Activated CD4-positive, alpha-beta T cell treated with anti-CD3 and anti-CD28 coated beads for 48 hours (primary cell): Measurements from ENCODE around the gene TECPR2.

Source experiments
- DNase-seq: peaks from one replicate; pipeline ENCODE4 v3.0.0-alpha.2; 2020

TECPR2 gene

DNA sequence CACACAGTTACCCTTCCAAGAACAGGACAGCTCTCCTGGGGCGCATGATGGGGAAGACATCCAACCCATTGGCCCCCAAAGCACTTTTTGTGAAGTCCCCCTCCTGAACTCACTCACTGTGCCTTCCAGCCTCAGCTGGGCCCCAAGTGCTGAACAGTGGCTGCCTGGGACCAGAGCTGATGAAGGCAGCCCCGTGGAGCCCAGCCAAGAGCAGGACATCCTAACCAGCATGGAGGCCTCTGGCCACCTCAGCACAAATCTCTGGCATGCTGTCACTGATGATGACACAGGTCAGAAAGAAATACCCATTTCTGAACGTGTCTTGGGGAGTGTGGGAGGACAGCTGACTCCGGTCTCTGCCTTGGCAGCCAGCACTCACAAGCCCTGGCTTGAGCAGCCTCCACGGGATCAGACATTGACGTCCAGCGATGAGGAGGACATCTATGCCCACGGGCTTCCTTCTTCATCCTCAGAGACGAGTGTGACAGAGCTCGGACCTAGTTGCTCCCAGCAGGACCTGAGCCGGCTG lies 72.0 kb downstream of the TECPR2 start:
- no peak for DNase-seq

DNA sequence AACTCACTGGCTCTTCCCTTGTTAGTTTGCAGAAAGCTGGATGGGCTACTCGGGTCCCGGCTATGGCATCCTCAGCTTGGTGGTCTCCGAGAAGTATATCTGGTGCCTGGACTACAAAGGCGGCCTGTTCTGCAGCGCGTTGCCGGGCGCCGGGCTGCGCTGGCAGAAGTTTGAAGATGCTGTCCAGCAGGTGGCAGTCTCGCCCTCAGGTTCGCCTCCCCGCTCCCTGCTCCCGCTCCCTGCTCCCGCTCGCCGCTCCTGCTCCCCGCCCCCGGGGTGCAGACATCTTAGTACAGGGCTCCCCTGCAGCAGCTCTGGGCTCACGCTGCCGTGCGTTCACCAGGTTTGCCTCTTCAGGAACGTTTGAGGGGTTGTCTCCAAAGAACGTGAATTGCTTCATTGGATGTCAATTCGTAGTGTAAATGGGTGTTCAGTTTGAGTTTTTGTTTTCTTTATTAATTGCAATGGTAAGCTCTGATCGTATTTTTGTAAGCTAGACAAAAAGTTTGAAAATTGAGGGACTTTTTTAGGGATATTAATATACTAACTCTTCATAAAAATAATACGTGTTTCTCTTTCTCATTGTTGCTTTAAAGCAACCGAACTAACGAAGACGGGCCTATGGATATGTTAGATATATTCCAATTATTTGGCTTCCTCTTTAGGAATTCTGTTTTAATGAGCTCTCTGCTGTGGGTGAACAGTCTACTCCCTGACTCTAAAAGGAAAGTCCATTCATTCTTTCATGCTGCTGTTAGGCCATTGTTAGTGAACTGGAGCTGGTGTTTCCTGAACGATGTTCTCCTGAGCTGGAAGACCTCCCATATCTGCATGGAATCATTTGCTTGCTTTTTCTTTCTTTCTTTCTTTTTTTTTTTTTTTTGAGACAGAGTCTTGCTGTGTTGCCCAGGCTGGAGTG lies 75.5 kb downstream of the TECPR2 start:
- DNase-seq, result peak; percentile 78

DNA sequence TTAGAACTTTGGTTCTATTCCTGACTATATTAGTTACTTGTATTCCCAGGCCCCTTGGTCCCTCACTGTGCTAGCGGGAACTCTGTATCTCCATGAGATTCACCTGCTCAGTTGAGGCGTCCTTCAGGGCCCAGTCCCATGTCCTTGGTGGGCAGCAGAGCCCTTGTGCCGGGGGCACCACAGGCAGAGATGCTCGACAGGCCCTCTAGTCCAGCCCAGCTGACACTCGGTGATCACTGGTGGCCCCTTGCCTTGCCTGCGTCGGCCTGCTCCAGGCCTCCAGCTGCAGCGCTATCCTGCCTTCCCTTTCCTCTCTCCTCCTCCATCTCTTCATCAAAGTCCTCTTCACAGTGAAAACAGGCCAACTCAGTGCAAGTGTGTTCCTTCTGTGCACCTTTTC lies 76.8 kb downstream of the TECPR2 start:
- no peak for DNase-seq

DNA sequence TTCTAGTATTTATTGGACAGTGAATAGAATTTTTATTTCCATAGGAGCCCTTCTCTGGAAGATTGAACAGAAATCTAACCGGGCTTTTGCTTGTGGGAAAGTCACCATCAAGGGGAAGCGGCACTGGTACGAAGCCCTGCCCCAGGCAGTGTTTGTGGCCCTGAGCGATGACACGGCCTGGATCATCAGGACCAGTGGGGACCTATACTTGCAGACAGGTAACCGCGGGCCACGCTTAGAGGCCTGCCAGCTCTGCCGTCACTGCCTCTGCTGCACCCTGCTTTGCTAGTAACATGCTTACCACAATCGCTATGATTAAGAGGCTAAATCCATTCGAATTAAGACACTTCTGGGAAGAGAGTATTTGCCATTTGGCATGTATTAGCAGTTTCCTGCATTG lies 77.7 kb downstream of the TECPR2 start:
- no peak for DNase-seq

DNA sequence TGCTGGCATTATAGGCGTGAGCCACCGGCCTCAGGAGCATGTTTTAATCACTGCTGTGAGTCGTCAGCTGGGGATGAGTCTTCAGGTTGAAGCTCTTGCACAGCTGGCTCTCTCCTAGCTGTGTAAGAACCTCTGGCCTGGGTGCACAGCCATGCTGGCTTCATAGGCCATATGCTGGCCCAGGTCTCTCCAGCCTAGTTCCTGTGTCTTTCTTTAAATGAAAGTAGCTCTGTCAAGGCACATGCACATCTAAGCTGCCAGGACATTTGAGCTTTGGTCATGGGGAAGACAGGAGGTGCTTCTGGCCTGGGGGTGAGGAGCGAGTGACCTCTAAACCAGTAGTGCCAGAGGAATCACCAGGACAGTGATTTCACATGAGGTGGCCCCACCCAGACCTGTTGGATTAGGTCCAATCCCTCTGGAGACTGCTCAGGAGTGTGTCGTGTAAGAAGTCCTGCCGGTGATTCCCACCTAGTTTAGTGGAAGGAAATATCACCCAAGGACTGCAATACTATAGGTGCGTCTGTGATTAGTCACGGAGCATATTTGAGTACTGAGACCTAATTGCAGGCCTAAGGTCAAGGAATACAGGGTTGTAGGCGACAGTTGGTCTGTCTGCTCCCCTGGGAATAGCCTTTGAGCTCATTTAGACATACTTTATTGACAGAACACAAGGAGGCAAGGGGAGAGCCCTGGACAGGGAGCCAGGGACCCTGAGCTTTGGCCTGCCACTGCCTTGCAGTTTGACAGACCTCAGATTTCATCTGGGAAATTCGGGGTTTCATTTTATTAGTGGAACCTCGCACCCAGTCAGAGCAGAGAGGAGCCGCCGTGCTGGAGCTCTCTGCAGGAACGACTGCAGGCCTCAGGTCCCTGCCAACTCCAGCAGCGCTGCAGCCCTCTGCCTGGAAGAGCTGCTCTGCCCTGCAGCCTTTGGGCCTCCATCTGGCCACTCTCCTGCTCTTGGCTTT lies 79.8 kb downstream of the TECPR2 start:
- DNase-seq, result no peak

DNA sequence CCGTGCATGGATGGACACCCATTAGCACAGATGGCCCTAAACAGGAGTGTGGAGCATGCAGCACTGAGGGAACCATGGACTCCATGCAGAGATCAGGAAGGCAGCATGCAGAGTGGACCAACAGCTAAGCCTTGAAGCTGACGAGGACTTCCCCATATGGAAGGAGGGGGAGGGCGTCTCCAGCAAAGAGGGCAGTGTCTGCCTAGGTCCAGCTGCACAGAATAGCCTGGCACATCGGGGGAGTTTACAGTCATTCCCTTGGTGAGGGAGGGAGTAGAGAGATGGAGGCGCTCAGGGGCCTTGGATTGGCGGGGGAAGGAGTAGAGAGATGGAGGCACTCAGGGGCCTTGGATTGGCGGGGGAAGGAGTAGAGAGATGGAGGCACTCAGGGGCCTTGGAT lies 82.3 kb downstream of the TECPR2 start:
- DNase-seq, result no peak

DNA sequence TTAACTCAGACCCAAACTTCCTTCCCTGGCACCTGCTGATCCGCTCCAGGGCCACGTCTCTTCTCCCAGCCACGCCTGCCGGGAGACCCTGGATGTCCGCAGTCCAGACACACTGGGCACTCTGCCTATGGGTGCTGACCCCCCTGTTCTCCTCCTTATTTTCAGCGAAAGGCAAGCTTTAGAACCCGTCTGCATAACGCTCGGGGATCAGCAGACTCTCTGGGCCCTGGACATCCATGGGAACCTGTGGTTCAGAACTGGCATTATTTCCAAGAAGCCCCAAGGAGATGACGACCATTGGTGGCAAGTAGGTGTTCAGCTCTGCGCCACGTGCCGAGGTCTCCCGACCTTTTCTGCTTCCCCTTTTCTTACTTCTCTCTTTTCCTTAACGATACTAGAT lies 82.9 kb downstream of the TECPR2 start:
- no peak for DNase-seq

DNA sequence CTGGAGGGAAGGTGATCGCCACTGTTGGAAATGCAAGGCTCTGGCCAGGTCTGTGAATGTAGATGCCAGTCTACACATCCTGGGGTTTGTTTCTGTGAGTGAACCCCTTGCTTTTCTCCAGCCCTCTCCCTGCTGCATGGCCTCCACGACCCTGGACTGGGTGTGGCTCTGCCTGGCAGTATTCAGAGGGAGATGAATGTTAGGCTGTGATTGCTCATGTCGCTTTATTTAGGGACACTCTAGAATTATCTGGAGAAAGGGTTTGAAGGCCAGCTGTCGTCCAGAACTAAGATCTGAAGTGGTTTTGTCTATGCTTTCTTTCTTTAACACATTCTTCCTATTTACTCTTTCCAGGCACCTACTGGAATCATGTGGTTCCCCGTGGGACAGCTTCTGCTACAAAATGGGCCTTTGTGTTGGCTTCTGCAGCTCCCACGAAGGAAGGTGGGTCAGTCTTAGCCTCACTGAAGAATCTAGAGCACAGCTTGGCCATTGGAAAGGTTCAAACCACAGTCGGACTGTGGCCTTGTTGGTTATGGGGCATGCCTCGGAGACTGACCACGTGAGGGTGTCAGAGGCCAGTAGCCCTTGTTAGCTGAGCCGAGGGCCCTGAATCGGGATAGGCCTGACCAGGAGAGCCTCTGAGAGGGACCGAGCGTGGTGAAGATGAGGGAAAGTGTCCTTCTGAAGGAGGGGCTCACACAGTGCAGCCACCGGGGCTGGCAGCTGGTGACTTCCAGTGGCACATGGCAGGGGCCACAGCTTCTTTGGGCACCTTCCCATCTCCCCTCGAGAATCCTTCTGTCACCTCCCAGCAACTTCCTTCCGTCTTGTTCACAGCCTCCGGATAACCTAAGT lies 87.7 kb downstream of the TECPR2 start:
- DNase-seq, result no peak

DNA sequence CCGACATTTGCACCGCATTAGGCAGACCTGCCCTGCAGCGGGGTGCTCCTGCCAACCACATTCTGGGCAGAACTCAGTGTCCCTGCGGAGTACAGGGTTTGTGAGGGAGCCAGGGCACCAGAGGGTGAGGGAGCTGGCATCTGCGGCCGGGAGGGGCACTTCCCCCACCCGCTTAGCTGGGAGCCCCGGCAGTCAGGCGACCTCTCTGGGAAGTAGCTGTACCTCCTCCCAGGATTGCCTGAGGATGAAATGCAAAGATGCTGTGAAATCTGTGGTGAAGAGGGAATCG lies 88.3 kb downstream of the TECPR2 start:
- no peak for DNase-seq

DNA sequence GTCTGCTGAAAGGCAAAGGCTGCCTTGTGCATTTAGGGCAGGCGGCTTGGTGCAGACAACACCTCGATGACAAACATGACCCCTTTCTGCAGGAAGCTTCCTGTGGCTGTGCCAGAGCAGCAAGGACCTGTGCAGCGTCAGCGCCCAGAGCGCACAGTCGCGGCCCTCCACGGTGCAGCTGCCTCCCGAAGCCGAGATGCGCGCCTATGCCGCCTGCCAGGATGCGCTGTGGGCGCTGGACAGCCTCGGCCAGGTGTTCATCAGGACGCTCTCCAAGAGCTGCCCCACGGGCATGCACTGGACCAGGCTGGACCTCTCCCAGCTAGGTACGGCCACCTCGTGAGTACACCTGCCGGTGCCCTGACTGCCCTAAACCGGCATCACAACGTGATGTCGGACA lies 89.6 kb downstream of the TECPR2 start:
- no peak for DNase-seq

DNA sequence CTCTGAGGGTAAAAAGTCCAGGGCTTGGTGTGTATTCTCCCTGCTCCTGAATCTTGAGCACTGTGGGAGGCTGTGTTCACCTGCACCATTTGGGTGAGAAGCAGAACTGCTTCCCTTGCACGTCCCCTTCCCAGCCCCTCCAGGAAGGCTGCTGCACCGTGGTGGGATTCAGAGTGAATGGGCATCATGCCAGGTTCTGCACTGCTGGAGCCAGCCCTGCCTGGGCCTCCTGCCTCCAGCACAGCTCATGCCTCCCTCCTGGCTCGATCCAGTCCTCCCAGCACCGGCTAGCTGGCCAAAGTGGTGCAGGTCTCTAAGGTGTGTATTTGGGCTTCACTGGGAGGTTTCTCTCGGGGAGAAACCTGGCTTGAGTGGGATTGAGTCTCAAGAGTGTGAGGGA lies 92.0 kb downstream of the TECPR2 start:
- no peak for DNase-seq

DNA sequence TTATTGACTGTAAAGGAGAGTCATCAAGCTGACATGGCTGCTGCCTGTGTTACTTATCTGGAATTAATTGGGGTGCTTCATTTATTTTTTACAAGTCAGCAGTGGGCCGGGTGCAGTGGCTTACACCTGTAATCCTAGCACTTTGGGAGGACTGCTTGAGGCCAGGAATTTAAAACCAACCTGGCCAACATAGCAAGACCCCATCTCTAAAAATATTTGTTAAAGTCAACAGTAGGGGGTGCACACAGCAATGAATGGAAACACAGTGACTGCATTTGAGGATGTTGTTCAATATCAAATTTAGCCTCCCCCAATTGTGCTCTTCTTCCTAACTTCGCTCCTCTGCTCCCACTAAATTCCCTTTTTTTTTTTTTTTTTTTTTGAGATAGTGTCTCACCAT lies 94.8 kb downstream of the TECPR2 start:
- DNase-seq, result no peak

DNA sequence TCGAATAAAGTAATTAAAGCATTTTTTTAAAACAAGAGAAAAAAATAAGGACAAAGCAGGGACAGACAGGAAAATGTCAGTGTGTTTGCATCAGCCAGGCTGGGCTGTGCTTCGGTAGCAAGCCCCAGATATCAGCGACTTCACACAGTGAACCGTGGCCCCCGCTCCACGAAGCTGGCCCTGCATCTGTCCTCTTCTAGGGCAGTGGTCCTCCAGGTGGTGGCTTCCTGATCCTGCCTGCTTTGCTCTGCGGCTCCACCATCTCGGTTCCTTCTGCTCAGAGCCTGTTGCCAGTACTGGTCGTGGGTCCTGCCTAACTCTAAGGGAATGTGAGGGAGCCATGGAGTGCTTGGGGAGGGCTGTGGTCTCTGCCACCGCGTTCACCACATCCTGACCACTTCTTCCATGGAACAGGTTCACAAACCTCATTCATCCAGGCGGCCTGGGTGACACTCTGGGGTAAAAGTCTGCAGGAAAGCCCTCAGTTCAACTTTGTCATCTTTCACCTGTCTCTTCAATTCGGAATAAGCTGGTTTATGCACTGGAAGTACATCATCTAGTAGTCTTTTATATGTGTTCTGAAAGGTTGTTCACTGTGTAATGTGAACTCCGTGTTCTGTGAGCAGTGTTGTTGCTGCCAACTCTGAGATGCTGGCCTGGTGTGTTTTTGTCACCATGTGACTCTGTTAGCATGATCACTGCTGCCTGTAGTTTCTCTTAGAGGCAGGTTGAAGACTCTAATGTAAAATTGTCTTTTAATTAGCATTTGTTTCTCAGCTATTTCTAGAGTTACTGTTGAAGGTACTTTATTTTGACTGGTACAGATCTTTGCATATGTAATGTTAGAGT lies 99.0 kb downstream of the TECPR2 start:
- DNase-seq, result no peak

DNA sequence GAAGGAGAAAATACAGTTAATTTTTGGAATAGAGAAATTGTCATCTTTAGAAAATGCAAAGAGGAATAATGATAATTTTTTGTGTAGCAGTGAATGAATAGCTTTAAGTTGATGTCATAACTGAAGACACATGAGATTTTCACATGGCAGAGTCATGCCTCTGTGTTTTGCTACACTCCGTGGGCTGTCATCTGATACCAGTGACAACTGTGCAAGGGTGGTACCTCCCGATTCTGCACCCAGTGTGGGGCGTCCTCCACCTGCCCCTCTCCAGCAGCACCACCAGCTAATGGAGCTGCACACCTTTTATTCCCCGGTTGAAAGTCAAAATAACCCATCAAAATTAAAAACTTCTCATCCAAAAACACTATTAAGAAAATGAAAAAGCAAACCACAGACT lies 99.7 kb downstream of the TECPR2 start:
- DNase-seq, result no peak

DNA sequence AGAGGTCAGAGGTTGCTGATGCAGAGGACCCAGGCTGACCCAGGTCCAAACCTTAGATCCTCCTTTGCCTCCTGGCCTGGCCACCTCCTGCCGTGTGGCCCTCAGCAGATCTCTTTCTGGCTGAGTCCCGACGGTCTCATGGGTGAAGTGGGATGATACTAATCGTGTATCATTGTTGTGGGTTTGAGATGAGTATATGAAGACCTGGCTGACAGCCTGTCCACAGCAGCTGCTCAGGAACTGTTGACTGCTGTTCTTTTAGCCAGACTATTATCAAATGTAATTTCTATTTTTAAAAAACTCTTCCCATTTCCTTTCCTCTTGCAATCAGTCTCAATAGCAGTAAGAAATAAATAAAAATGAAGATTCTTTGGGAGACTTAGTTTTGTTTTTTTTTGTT lies 101.3 kb downstream of the TECPR2 start:
- DNase-seq, result no peak

DNA sequence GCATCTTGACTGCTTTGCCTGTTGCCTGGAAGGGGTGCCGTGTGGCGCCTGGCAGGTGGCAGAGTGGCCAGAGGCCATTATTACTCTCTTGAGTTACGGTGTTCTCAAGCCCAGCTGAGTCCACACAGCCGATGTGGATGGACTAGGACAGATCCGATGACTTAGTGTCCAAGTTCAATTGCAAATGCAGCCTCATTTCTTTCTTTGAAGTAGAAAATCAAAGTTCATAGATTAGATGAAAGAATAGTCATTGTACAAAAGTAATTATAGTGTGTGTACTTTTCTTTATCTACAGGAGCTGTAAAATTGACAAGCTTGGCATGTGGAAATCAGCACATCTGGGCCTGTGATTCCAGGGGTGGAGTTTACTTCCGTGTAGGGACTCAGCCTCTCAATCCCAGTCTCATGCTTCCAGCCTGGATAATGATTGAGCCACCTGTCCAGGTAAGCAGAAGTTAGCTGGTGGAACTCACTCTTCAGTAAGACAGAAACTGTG lies 102.2 kb downstream of the TECPR2 start:
- DNase-seq, result no peak

DNA sequence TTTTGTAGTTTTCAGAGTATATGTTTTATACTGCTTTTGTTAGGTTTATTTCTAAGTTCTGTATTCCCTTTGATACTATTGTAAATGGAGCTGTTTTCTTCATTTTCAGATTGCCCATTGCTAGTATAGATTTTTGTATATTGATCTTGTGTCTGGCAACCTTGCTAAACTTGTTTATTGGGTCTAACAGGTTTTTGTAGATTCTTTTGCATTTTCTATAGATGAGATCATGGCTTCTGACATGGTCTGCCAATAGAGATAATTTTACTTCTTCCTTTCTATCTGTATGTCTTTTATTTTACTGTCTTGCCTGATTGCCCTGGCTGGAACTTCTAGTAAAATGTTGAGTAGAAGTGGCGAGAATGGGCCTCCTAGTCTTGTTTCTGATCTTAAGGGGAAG lies 106.5 kb downstream of the TECPR2 start:
- DNase-seq, result no peak

DNA sequence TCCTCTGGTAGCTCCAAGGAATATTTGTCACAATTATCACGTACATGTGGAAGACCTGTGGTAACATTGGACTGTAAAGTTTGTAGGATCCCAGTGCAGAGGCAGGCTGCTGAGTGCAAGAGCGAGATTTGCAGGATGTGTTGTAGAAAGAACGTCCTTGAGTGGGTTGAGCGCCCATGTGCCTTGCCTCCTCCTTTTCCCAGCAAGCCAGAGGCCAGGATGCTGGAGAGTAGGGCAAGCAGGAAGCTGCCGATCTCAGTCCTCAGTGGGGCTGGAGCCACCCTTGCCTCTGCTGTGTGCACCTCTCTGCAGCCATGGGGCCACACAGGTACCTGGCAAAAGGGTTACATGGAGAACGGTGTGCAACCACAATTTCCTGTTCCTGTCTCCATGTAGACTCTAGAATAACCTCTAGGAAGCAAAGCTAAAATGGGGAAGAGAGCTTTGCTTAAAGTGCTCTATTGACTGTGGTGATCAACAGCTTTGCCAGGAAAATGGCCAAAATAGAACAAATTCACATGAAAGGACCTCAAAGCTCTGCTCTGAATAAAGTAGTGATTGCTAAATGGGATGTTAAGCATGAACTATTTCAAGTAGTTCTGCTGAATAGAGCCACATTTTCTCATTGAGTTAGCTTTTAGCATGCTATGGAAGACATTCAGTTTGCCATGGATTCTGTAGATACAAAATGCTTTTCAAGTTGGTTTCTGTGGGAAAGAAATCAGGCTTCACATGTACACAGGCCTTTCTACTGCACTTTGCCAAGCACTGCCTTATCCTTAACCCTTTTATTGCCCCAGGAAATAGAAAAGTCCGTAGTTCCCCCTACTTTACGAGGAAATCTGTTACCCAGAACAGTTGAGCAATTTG lies 109.4 kb downstream of the TECPR2 start:
- DNase-seq, result no peak

DNA sequence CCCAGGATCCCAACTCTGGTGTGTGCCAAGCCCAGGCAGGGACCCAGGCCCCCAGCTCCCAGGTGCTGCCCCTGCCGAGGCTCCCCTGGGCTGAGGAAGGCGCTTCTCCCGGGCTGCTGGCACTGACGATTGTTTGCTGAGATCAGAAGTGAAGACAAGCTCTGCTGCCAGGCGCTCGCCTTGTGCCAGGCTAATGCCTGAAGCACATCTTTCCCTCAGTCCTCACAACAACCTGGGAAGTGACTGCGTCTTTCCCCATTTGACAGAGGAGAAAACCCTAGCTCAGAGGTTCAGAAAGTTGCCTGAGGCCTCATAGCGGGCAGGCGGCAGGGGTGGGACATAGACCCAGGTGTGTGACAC lies 110.0 kb downstream of the TECPR2 start:
- no peak for DNase-seq

DNA sequence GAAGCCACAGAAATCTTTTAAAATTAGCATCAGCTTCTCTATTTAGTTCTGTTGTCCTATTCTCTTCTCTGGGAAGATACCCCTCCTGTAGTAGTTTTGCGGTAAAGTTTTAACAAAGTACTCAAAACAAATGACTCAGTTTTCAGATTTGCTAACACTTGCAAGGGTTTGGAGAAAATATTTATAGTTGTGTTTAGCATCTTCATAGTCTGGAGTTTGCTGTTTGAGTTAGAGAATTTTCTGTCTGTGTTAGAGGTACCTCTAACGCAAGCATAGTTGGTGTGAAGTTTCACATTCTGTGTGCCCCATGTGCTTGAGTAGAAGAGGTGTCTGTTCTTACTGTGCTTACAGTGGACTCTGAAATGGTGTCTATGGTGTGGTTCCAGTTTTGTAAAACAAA lies 110.8 kb downstream of the TECPR2 start:
- DNase-seq, result no peak

DNA sequence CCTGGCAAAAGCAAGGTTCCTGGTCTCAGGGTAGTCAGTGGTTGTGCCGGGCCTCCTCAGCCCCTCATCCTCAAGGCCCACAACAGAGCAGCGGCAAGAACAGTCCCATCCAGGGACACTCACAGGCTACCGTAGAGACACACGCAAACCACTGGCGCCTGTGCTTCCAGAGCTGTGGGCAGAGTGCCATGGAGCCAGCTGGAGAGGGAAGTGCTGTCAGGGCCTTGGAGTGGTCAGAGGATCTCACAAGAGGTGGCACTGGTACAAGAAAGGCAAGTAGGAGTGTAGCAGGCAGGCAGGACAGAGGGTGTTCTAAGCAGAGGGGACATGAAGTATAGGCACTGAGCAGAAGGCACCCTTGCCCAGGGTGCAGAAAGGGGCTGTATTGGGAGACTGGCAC lies 112.2 kb downstream of the TECPR2 start:
- DNase-seq, result no peak
